ENCODE measurements around the gene LOX. TPM values are rescaled to one million over a fixed set of nuclear protein-coding genes. Genes with fewer than 3 reads are reported as not detected.

LOX gene
- total and polyA plus RNA-seq, 9 of the 15 experiments (the other 6 are each of a cell fraction or from before 2014, with no cell fraction given) = 0.06 to 0.09 TPM; not detected in 7

- FAIRE-seq (no peak), DNase-seq (ENCODE audit: extremely low read depth in 1 of 4, low spot score in 3 of 4) (no peak), ATAC-seq (no peak)
- no peaks in the 10 kb centered on the region for H3K9me3 ChIP-seq (replicated peaks; ENCODE audit: control insufficient read depth, insufficient read depth, low read depth, low read length)
- H3K4me2 ChIP-seq (ENCODE audit: insufficient read depth, low read length) = no peak overlapping the region
- H3K9me1 ChIP-seq (ENCODE audit: control insufficient read depth, insufficient read depth, low read length) = no peaks in the 10 kb centered on the region
- no peak overlapping the region for H3K27ac ChIP-seq (ENCODE audit: extremely low read depth, low read depth, low read length)
- 44% methylated on average over 3 of the region's 3 CpGs for WGBS (ENCODE audit: insufficient coverage, low coverage, missing lambda C conversion rate)
- H3K9ac ChIP-seq (ENCODE audit: insufficient read depth in 1 of 2, low read depth in 2 of 2, low read length in 2 of 2) = no peak overlapping the region
- H3K36me3 ChIP-seq (ENCODE audit: control insufficient read depth, insufficient read depth, low read length) = no peaks in the 10 kb centered on the region
- in situ Hi-C loops (cut with MboI) (no loop called here), intact Hi-C loops (cut with micrococcal nuclease) (no loop called here)
- CTCF ChIA-PET (ENCODE audit: low intra/inter-chr PET ratio) = no interaction called here
- no peaks in the 10 kb centered on the region for H3K27me3 ChIP-seq (ENCODE audit: control insufficient read depth in 2 of 2, insufficient read depth in 2 of 2, low read length in 2 of 2)
- no peaks in the 10 kb centered on the region for H3K4me1 ChIP-seq (replicated peaks in 1 of 2; ENCODE audit: control insufficient read depth in 2 of 2, insufficient read depth in 2 of 2, low read length in 2 of 2)
- H3K4me3 ChIP-seq = no peak overlapping the region
- H3K79me2 ChIP-seq (ENCODE audit: control insufficient read depth, insufficient read depth, low read length) = no peaks in the 10 kb centered on the region
- POLR2A ChIA-PET = no interaction called here
- TF ChIP-seq ELF1 (tag; IDR thresholded peaks at IDR 0.05) (no peak), ZNF121 (CRISPR knock-in tag; conservative IDR thresholded peaks at IDR 0.05) (no peak), FOXP1 (CRISPR knock-in tag; IDR thresholded peaks at IDR 0.05) (no peak), SMAD4 (CRISPR knock-in tag; conservative IDR thresholded peaks at IDR 0.05) (no peak), CEBPB (tag; IDR thresholded peaks at IDR 0.05) (no peak), GATAD2A (IDR thresholded peaks at IDR 0.05) (no peak), TSC22D4 (tag; IDR thresholded peaks at IDR 0.05) (no peak), SP1 (CRISPR knock-in tag; IDR thresholded peaks at IDR 0.05) (no peak), THRAP3 (IDR thresholded peaks at IDR 0.05; ENCODE audit: borderline replicate concordance) (no peak), DNMT1 (IDR thresholded peaks at IDR 0.05) (no peak), RFX1 (IDR thresholded peaks at IDR 0.05) (no peak), ZNF165 (CRISPR knock-in tag; IDR thresholded peaks at IDR 0.05; ENCODE audit: borderline replicate concordance) (no peak), ZNF224 (CRISPR knock-in tag; IDR thresholded peaks at IDR 0.05) (no peak), FOXO4 (CRISPR knock-in tag; IDR thresholded peaks at IDR 0.05) (no peak), GABPB1 (CRISPR knock-in tag; IDR thresholded peaks at IDR 0.05) (no peak), TCFL5 (CRISPR knock-in tag; conservative IDR thresholded peaks at IDR 0.05) (no peak), EHMT2 (IDR thresholded peaks at IDR 0.05) (no peak), SREBF1 (IDR thresholded peaks at IDR 0.05; ENCODE audit: borderline replicate concordance, low read depth, low read length) (no peak), RUNX1 (IDR thresholded peaks at IDR 0.05; ENCODE audit: low read depth) (no peak)
- no TSS peak for BruUV-seq (replicated peaks)
- no peaks in the 10 kb centered on the region for H4K20me1 ChIP-seq (replicated peaks; ENCODE audit: control insufficient read depth, insufficient read depth, low read length)
- H2AFZ ChIP-seq (ENCODE audit: low read depth, low read length) = no peak overlapping the region
Measured at GRCh38 chr5:122064992-122065391, 13.1 kb downstream of the LOX start.

Measured in K562 (cell line).